ENCODE results near the gene MRPL49. TPM values are rescaled to one million over a fixed set of nuclear protein-coding genes. Genes with fewer than 3 reads are reported as not detected.
"Not testable (repeated sequence)": the region's sequence is repeated elsewhere in the genome, so short reads cannot be mapped to it uniquely, and the experiment has no call there.

MRPL49 gene
- total and polyA plus RNA-seq, 3 donors from 2014 or later, result 53.9 to 87.7 (median 82.8) TPM

DNA sequence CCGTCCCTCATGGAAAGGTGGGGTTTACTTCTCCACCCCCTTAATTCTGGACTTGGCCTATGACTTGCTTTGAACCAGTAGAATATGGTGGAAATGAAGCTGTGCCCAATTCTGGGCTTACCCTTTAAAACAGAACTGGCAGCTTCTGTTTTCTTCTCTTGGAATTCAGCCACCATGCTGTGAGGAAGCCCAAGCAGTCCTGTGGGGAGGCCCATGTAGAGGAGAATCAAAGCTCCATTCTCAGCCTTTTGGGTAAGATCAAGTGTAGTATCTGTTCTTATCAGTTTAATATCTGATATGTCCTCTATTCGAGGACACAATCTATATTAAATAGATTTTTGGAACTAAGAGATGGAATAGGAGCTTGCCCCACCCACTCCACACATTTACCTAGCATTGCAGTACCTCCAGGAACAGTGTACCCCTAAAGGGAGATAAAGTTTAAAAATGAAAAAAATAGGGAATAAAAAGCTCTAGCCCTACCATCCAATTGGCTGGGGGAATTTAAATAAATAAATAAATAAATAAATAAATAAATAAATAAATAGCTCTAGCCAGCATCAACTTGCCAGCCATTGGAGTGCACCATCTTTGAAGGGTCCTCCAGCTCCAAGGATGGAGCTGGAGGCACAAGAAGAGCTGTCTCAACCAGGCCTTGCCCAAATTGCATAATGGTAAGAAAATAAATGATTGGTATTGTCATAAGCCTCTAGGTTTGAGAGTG lies 25.4 kb downstream of the MRPL49 start:
- no peaks in the 10 kb centered on the region for H3K36me3 ChIP-seq (ENCODE audit: low read depth, missing control alignments)
- peaks cover 12% of the 10 kb centered on the region for H3K4me1 ChIP-seq
- TF ChIP-seq POLR2A (IDR thresholded peaks at IDR 0.05) (no peak), CTCF (IDR thresholded peaks at IDR 0.05) (no peak)
- H3K9me3 ChIP-seq, result no peaks in the 10 kb centered on the region
- intact Hi-C loops (cut with DNase I; ENCODE audit: low total_unique reads), result no loop called here
- no peak for DNase-seq
- no peak overlapping the region for H3K27ac ChIP-seq
- no peaks in the 10 kb centered on the region for H3K27me3 ChIP-seq
- no peak overlapping the region for H3K4me3 ChIP-seq
- 71 to 84% methylated on average over 2 of the region's 2 CpGs for WGBS, 2 donors

DNA sequence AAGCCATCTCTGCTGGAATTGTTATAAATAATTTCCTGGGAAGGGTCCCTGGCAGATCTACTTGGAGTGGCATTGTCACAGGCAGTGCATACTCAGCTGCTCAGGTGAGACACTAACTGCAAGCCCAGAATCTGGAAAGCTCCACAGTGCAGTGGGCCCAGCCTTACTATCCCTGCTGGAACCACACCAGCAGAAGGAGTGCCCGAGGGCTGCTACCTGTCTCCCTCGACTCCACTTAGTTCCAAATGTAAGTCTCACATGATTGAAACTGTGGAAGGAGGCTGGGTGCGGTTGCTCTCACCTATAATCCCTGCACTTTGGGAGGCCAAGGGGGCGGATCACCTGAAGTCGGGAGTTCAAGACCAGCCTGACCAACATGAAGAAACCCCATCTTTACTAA lies 26.5 kb downstream of the MRPL49 start:
- Histone ChIP-seq H3K4me1 (peaks cover 12% of the 10 kb centered on the region), H3K36me3 (ENCODE audit: low read depth, missing control alignments) (no peaks in the 10 kb centered on the region), H3K27ac (no peak overlapping the region), H3K27me3 (no peaks in the 10 kb centered on the region), H3K4me3 (no peak overlapping the region), H3K9me3 (no peaks in the 10 kb centered on the region)
- DNase-seq, result no peak
- intact Hi-C loops (cut with DNase I; ENCODE audit: low total_unique reads), result no loop called here
- TF ChIP-seq CTCF (IDR thresholded peaks at IDR 0.05) (no peak), POLR2A (IDR thresholded peaks at IDR 0.05) (no peak)
- 88 to 93% methylated on average over 4 to 5 of the region's 5 CpGs for WGBS, 2 donors

DNA sequence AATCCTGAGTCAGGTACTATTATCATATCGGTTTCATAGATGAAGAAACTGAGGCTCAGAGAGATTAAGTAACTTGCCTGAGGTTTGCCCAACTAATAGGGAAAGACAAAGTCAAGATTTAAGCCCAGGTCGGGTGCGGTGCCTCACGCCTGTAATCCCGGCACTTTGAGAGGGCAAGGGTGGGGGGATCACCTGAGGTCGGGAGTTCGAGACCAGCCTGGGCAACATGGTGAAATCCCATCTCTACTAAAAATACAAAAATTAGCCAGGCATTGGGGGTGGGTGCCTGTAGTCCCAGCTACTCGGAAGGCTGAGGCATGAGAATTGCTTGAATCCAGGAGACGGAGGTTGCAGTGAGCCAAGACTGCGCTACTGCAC lies 28.0 kb downstream of the MRPL49 start:
- Histone ChIP-seq H3K27ac (peak overlapping the region in 1 of 2 donors; percentile 61), H3K4me1 (peaks cover 12% of the 10 kb centered on the region)
- DNase-seq; intact Hi-C loops (cut with DNase I; ENCODE audit: low total_unique reads); H3K4me3 ChIP-seq; H3K36me3 ChIP-seq (ENCODE audit: low read depth, missing control alignments); H3K9me3 ChIP-seq; H3K27me3 ChIP-seq: not testable (repeated sequence)
- 61 to 75% methylated on average over 10 of the region's 10 CpGs for WGBS, 2 donors

GRCh38 chr11:65150509-65151299 lies 28.6 kb downstream of the MRPL49 start:
- WGBS, 2 donors, result 25 to 32% methylated on average over 10 to 12 of the region's 12 CpGs

More at GRCh38 chr11:65150509-65151299, 28.6 kb downstream of the MRPL49 start:
- TF ChIP-seq CTCF (IDR thresholded peaks at IDR 0.05) (no peak), POLR2A (IDR thresholded peaks at IDR 0.05) (no peak)
- H3K27me3 ChIP-seq, result no peaks in the 10 kb centered on the region
- peak; percentile 82 for DNase-seq
- H3K9me3 ChIP-seq, result no peaks in the 10 kb centered on the region
- peaks cover 12% of the 10 kb centered on the region for H3K4me1 ChIP-seq
- H3K4me3 ChIP-seq, result no peak overlapping the region
- peak overlapping the region in 1 of 2 donors; percentile 61 for H3K27ac ChIP-seq
- intact Hi-C loops (cut with DNase I; ENCODE audit: low total_unique reads), result no loop called here
- H3K36me3 ChIP-seq (ENCODE audit: low read depth, missing control alignments), result no peaks in the 10 kb centered on the region

Data from testis (tissue), 3 donors.